ENCODE data around the gene TAT. TPM values are rescaled to one million over a fixed set of nuclear protein-coding genes. Genes with fewer than 3 reads are reported as not detected.

TAT gene
- polyA plus RNA-seq, 1 experiment, result not detected

GRCh38 chr16:71528863-71529262 is 48.0 kb downstream of the TAT start:
- no peaks in the 10 kb centered on the region for H3K27me3 ChIP-seq (ENCODE audit: control insufficient read depth, insufficient read depth, low read length)
- no peak for DNase-seq (ENCODE audit: low read depth)
- no peak for TF ChIP-seq CTCF (IDR thresholded peaks at IDR 0.05; ENCODE audit: insufficient read depth, low read depth, low read length)
- POLR2A ChIA-PET, result no interaction called here
- no peaks in the 10 kb centered on the region for H3K36me3 ChIP-seq (ENCODE audit: control insufficient read depth, insufficient read depth, low read length)
- CTCF ChIA-PET, result interaction anchor here (0.6 to 1.8 kb wide), 2 partner anchors 9 to 352 kb away, joined by 4 to 5 read pairs; no protein-coding TSS in a partner anchor
- H3K4me3 ChIP-seq (ENCODE audit: low read depth, low read length), result no peak overlapping the region

- no peak overlapping the region for H3K4me3 ChIP-seq (ENCODE audit: low read depth, low read length)
- no peaks in the 10 kb centered on the region for H3K27me3 ChIP-seq (ENCODE audit: control insufficient read depth, insufficient read depth, low read length)
- POLR2A ChIA-PET, result no interaction called here
- TF ChIP-seq CTCF (IDR thresholded peaks at IDR 0.05; ENCODE audit: insufficient read depth, low read depth, low read length), result no peak
- CTCF ChIA-PET, result no interaction called here
- no peak for DNase-seq (ENCODE audit: low read depth)
- no peaks in the 10 kb centered on the region for H3K36me3 ChIP-seq (ENCODE audit: control insufficient read depth, insufficient read depth, low read length)
Measured at GRCh38 chr16:71528257-71528656, 48.6 kb downstream of the TAT start.

GRCh38 chr16:71526111-71526631 is 50.7 kb downstream of the TAT start, which contains the start of gene CHST4:
TSS of gene CHST4 (plus strand) at chr16:71526426. CDS start at chr16:71536678, 10,252 bp downstream.
- DNase-seq (ENCODE audit: low read depth), result peak; percentile 2
- POLR2A ChIA-PET, result no interaction called here
- Histone ChIP-seq H3K36me3 (ENCODE audit: control insufficient read depth, insufficient read depth, low read length) (no peaks in the 10 kb centered on the region), H3K4me3 (ENCODE audit: low read depth, low read length) (no peak within 1 kb of the TSS), H3K27me3 (ENCODE audit: control insufficient read depth, insufficient read depth, low read length) (no peaks in the 10 kb centered on the region)
- TF ChIP-seq CTCF (IDR thresholded peaks at IDR 0.05; ENCODE audit: insufficient read depth, low read depth, low read length), result no peak
- CTCF ChIA-PET, result interaction anchor here (1.5 to 1.9 kb wide), 3 partner anchors 13 to 17 kb away, joined by 4 to 13 read pairs (median 4); no protein-coding TSS in a partner anchor

- POLR2A ChIA-PET, result no interaction called here
- no peak overlapping the region for H3K4me3 ChIP-seq (ENCODE audit: low read depth, low read length)
- H3K36me3 ChIP-seq (ENCODE audit: control insufficient read depth, insufficient read depth, low read length), result no peaks in the 10 kb centered on the region
- H3K27me3 ChIP-seq (ENCODE audit: control insufficient read depth, insufficient read depth, low read length), result no peaks in the 10 kb centered on the region
- DNase-seq (ENCODE audit: low read depth), result no peak
- CTCF ChIA-PET, result interaction anchor here (0.6 to 1.5 kb wide), 3 partner anchors 18 to 112 kb away, joined by 3 to 4 read pairs (median 3); no protein-coding TSS in a partner anchor
- no peak for TF ChIP-seq CTCF (IDR thresholded peaks at IDR 0.05; ENCODE audit: insufficient read depth, low read depth, low read length)
Measured at GRCh38 chr16:71524566-71525553, 52.0 kb downstream of the TAT start.

GRCh38 chr16:71520550-71520949 is 56.3 kb downstream of the TAT start:
- POLR2A ChIA-PET, result no interaction called here

More at GRCh38 chr16:71520550-71520949, 56.3 kb downstream of the TAT start:
- DNase-seq (ENCODE audit: low read depth), result no peak
- no peak for TF ChIP-seq CTCF (IDR thresholded peaks at IDR 0.05; ENCODE audit: insufficient read depth, low read depth, low read length)
- no peak overlapping the region for H3K4me3 ChIP-seq (ENCODE audit: low read depth, low read length)
- no peaks in the 10 kb centered on the region for H3K27me3 ChIP-seq (ENCODE audit: control insufficient read depth, insufficient read depth, low read length)
- H3K36me3 ChIP-seq (ENCODE audit: control insufficient read depth, insufficient read depth, low read length), result no peaks in the 10 kb centered on the region
- CTCF ChIA-PET, result interaction anchor here (0.6 to 1.1 kb wide), 3 partner anchors 108 to 716 kb away, joined by 3 to 4 read pairs (median 3); no protein-coding TSS in a partner anchor

All from BJ (cell line).